Loucy (cell line): Measurements from ENCODE around the gene EIF1B.

Source experiments
- EZH2phosphoT487 ChIP-seq: fragments of 200-600 bp; IDR thresholded peaks from 2 replicates; pipeline ENCODE4 v1.6.1; 2018; ENCODE audit warnings: antibody characterized with exemption, mild to moderate bottlenecking, moderate library complexity, borderline replicate concordance
- TF ChIP-seq, protein P1 (sequence below): fragments of 200-600 bp; sonication (generic); conservative IDR thresholded peaks from 2 replicates; pipeline ENCODE4 v1.5.1; 2014; ENCODE audit warnings: mild to moderate bottlenecking, antibody characterized with exemption, low read length

DNA sequence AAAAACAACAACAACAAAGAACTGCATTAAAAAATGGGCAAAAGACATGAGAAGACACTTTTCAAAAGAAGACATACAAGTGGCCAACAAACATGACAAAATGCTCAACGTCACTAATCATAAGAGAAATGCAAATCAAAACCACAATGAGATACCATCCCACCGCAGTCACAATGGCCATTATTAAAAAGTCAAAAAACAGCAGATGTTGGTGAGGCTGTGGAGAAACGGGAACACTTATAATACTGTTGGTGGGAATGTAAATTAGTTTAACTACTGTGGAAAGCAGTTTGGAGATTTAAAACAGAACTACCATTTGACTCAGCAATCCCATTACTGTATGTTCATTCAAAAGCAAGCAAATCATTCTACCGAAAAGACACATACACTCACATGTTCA lies 15.1 kb downstream of the EIF1B start:
- TF ChIP-seq, protein P1, sequence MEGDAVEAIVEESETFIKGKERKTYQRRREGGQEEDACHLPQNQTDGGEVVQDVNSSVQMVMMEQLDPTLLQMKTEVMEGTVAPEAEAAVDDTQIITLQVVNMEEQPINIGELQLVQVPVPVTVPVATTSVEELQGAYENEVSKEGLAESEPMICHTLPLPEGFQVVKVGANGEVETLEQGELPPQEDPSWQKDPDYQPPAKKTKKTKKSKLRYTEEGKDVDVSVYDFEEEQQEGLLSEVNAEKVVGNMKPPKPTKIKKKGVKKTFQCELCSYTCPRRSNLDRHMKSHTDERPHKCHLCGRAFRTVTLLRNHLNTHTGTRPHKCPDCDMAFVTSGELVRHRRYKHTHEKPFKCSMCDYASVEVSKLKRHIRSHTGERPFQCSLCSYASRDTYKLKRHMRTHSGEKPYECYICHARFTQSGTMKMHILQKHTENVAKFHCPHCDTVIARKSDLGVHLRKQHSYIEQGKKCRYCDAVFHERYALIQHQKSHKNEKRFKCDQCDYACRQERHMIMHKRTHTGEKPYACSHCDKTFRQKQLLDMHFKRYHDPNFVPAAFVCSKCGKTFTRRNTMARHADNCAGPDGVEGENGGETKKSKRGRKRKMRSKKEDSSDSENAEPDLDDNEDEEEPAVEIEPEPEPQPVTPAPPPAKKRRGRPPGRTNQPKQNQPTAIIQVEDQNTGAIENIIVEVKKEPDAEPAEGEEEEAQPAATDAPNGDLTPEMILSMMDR, result no peak
- TF ChIP-seq EZH2phosphoT487, result no peak
